ENCODE results near the gene ARMC10. TPM values are rescaled to one million over a fixed set of nuclear protein-coding genes. Genes with fewer than 3 reads are reported as not detected.

Gene ARMC10
- total RNA-seq, 2 experiments from 2014 or later = 24.3 to 33.4 TPM

DNA sequence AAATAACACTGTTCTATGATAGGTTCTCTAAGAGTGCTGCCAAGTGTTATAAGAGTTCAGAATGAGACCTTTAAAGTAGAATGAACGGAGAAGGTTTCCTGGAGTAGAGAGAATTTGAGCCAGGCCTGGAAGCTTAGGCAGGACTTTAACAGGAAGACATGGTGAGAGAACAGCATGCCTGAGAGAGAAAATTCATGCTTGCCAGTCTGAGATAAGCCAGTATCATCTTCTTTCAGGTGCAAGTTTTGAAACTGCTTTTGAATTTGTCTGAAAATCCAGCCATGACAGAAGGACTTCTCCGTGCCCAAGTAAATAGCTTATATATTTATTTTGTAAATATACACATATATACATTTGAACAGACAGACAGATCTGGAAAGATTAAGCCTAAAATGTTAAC lies 22.1 kb downstream of the ARMC10 start:
- intact Hi-C loops (cut with micrococcal nuclease; ENCODE audit: unreplicated experiment) = no loop called here
- Histone ChIP-seq H3K9me3 (ENCODE audit: low read length) (no peaks in the 10 kb centered on the region), H3K36me3 (ENCODE audit: insufficient read depth, low read length) (peaks cover 78% of the 10 kb centered on the region), H4K20me1 (ENCODE audit: insufficient read depth, low read length) (0 out of 2 replicates have a peak, but pooled peaks cover 2% of the 10 kb centered on the region), H3K9me2 (ENCODE audit: insufficient read depth, low read length) (no peaks in the 10 kb centered on the region), H3K4me2 (ENCODE audit: low read length) (no peak overlapping the region), H2AFZ (ENCODE audit: low read length) (no peak overlapping the region), H3K79me2 (ENCODE audit: insufficient read depth, low read depth, low read length) (no peaks in the 10 kb centered on the region), H3K4me1 (ENCODE audit: insufficient read depth, low read length, poor library complexity, severe bottlenecking) (no peaks in the 10 kb centered on the region), H3K4me3 (ENCODE audit: low read depth, low read length, poor library complexity, severe bottlenecking) (no peak overlapping the region), H3K27ac (ENCODE audit: low read depth, low read length, poor library complexity, severe bottlenecking) (no peak overlapping the region)
- ChIA-PET CTCF (ENCODE audit: unreplicated experiment) (no interaction called here), POLR2A (interaction anchor here (0.6 to 1.3 kb wide), 2 partner anchors 15 to 230 kb away, joined by 5 read pairs; no protein-coding TSS in a partner anchor)
- no TSS peak for BruUV-seq (replicated peaks)
- no peak for DNase-seq (ENCODE audit: low spot score)
- TF ChIP-seq EZH2phosphoT487 (IDR thresholded peaks at IDR 0.05; ENCODE audit: borderline replicate concordance, low read depth, low read length) = no peak
- TF ChIP-seq, protein P1, sequence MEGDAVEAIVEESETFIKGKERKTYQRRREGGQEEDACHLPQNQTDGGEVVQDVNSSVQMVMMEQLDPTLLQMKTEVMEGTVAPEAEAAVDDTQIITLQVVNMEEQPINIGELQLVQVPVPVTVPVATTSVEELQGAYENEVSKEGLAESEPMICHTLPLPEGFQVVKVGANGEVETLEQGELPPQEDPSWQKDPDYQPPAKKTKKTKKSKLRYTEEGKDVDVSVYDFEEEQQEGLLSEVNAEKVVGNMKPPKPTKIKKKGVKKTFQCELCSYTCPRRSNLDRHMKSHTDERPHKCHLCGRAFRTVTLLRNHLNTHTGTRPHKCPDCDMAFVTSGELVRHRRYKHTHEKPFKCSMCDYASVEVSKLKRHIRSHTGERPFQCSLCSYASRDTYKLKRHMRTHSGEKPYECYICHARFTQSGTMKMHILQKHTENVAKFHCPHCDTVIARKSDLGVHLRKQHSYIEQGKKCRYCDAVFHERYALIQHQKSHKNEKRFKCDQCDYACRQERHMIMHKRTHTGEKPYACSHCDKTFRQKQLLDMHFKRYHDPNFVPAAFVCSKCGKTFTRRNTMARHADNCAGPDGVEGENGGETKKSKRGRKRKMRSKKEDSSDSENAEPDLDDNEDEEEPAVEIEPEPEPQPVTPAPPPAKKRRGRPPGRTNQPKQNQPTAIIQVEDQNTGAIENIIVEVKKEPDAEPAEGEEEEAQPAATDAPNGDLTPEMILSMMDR (conservative IDR thresholded peaks at IDR 0.05; ENCODE audit: low read length) = no peak

DNA sequence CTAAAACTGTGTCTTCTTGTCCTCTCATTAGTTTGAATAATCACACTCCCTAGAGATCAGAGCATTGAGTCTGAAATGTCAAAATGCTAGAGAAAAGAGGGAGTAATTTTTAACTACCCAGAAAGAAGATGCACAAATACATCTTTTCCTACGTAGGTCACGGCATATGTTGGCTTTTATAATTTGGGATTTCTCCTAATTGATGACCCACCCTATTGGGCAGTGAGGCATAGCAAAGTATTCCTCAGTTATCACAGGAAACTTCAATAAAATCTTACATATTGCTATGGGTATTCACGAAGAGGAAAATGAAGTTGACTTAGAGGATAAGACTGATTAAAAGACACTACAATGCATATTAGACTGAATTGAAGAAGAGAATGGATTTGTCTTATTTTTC lies 25.4 kb downstream of the ARMC10 start:
- H3K9me3 ChIP-seq (ENCODE audit: low read length) = no peaks in the 10 kb centered on the region
- DNase-seq (ENCODE audit: low spot score) = no peak
- no peaks in the 10 kb centered on the region for H3K9me2 ChIP-seq (ENCODE audit: insufficient read depth, low read length)
- no peaks in the 10 kb centered on the region for H3K4me1 ChIP-seq (ENCODE audit: insufficient read depth, low read length, poor library complexity, severe bottlenecking)
- TF ChIP-seq, protein P1 (conservative IDR thresholded peaks at IDR 0.05; ENCODE audit: low read length) = no peak
- no peak for TF ChIP-seq EZH2phosphoT487 (IDR thresholded peaks at IDR 0.05; ENCODE audit: borderline replicate concordance, low read depth, low read length)
- ChIA-PET POLR2A (interaction anchor here (0.8 kb wide), 1 partner anchor 42 kb away, joined by 3 read pairs; no protein-coding TSS in a partner anchor), CTCF (ENCODE audit: unreplicated experiment) (no interaction called here)
- intact Hi-C loops (cut with micrococcal nuclease; ENCODE audit: unreplicated experiment) = no loop called here
- no peak overlapping the region for H3K27ac ChIP-seq (ENCODE audit: low read depth, low read length, poor library complexity, severe bottlenecking)
- BruUV-seq (replicated peaks) = no TSS peak
- no peaks in the 10 kb centered on the region for H3K79me2 ChIP-seq (ENCODE audit: insufficient read depth, low read depth, low read length)
- H3K4me2 ChIP-seq (ENCODE audit: low read length) = no peak overlapping the region
- H2AFZ ChIP-seq (ENCODE audit: low read length) = no peak overlapping the region
- 0 out of 2 replicates have a peak, but pooled peaks cover 2% of the 10 kb centered on the region for H4K20me1 ChIP-seq (ENCODE audit: insufficient read depth, low read length)
- no peak overlapping the region for H3K4me3 ChIP-seq (ENCODE audit: low read depth, low read length, poor library complexity, severe bottlenecking)
- H3K36me3 ChIP-seq (ENCODE audit: insufficient read depth, low read length) = peaks cover 67% of the 10 kb centered on the region

- ChIA-PET CTCF (ENCODE audit: unreplicated experiment) (no interaction called here), POLR2A (no interaction called here)
Measured at GRCh38 chr7:103101543-103101942, 26.6 kb downstream of the ARMC10 start.

More at GRCh38 chr7:103101543-103101942, 26.6 kb downstream of the ARMC10 start:
- no peaks in the 10 kb centered on the region for H3K4me1 ChIP-seq (ENCODE audit: insufficient read depth, low read length, poor library complexity, severe bottlenecking)
- no peak overlapping the region for H3K4me3 ChIP-seq (ENCODE audit: low read depth, low read length, poor library complexity, severe bottlenecking)
- no peaks in the 10 kb centered on the region for H3K79me2 ChIP-seq (ENCODE audit: insufficient read depth, low read depth, low read length)
- no peak for TF ChIP-seq EZH2phosphoT487 (IDR thresholded peaks at IDR 0.05; ENCODE audit: borderline replicate concordance, low read depth, low read length)
- TF ChIP-seq, protein P1 (conservative IDR thresholded peaks at IDR 0.05; ENCODE audit: low read length) = no peak
- H4K20me1 ChIP-seq (ENCODE audit: insufficient read depth, low read length) = 0 out of 2 replicates have a peak, but pooled peaks cover 2% of the 10 kb centered on the region
- intact Hi-C loops (cut with micrococcal nuclease; ENCODE audit: unreplicated experiment) = no loop called here
- H3K36me3 ChIP-seq (ENCODE audit: insufficient read depth, low read length) = peaks cover 58% of the 10 kb centered on the region
- no peak overlapping the region for H3K27ac ChIP-seq (ENCODE audit: low read depth, low read length, poor library complexity, severe bottlenecking)
- no TSS peak for BruUV-seq (replicated peaks)
- no peak overlapping the region for H3K4me2 ChIP-seq (ENCODE audit: low read length)
- no peaks in the 10 kb centered on the region for H3K9me3 ChIP-seq (ENCODE audit: low read length)
- DNase-seq (ENCODE audit: low spot score) = no peak
- H3K9me2 ChIP-seq (ENCODE audit: insufficient read depth, low read length) = no peaks in the 10 kb centered on the region
- H2AFZ ChIP-seq (ENCODE audit: low read length) = no peak overlapping the region
